HepG2 (cell line): ENCODE data around the gene NXN. TPM values are rescaled to one million over a fixed set of nuclear protein-coding genes. Genes with fewer than 3 reads are reported as not detected.

Experiments used
- BCL6 ChIP-seq: IDR thresholded peaks from 2 replicates; pipeline ENCODE4 v1.6.1; 2016; ENCODE audit warnings: missing genetic modification reagents, missing compliant biosample characterization
- MEIS1 ChIP-seq: sonication (generic); formaldehyde crosslinking; IDR thresholded peaks from 2 replicates; pipeline ENCODE4 v1.9.0; 2021; ENCODE audit warnings: mild to moderate bottlenecking, missing genetic modification reagents, moderate library complexity, borderline replicate concordance
- NR2F6 ChIP-seq, 2 experiments: IDR thresholded peaks; 2 replicates each; pipeline ENCODE4 v1.6.1; 2016; ENCODE audit warnings: antibody characterized with exemption in 1 of 2, mild to moderate bottlenecking in 1 of 2
- SKI ChIP-seq: fragments of 450-650 bp; IDR thresholded peaks from one replicate; pipeline ENCODE4 v1.6.1; 2018; ENCODE audit warnings: mild to moderate bottlenecking; ENCODE audit not compliant: partially characterized antibody
- TFAP4 ChIP-seq: sonication (generic); IDR thresholded peaks from 2 replicates; pipeline ENCODE4 v1.6.1; 2016; ENCODE audit warnings: low read depth, borderline replicate concordance
- YY1 ChIP-seq: IDR thresholded peaks from 2 replicates; pipeline ENCODE4 v1.6.1; 2011; ENCODE audit warnings: low read length, low read depth, moderate library complexity, mild to moderate bottlenecking; ENCODE audit not compliant: insufficient read depth, insufficient replicate concordance
- ZNF317 ChIP-seq: sonication (generic); formaldehyde crosslinking; IDR thresholded peaks from 2 replicates; pipeline ENCODE4 v1.5.0; 2020; ENCODE audit warnings: mild to moderate bottlenecking, missing genetic modification reagents
- ZNF318 ChIP-seq: sonication (generic); formaldehyde crosslinking; IDR thresholded peaks from 2 replicates; pipeline ENCODE4 v1.4.0; 2020; ENCODE audit warnings: mild to moderate bottlenecking, missing genetic modification reagents
- ZNF329 ChIP-seq: sonication (generic); formaldehyde crosslinking; IDR thresholded peaks from 2 replicates; pipeline ENCODE4 v1.9.0; 2021; ENCODE audit warnings: low read depth, mild to moderate bottlenecking, missing genetic modification reagents
- ZNF674 ChIP-seq: sonication (generic); formaldehyde crosslinking; IDR thresholded peaks from 2 replicates; pipeline ENCODE4 v1.5.0; 2020; ENCODE audit warnings: low read depth, mild to moderate bottlenecking, missing genetic modification reagents
- polyA plus RNA-seq, 8 experiments: library from polyadenylated mRNA; depleted of rRNA in 3 of 8; stranded (reverse) in 7 of 8; unstranded in 1 of 8; fragments of >200 nt; fragmentation: Illumina TruSeq in 4 of 8; extraction: Trizol in 4 of 8; gene quantifications; 2 replicates each; pipeline versions ENCODE4 v1.2.1 to v1.2.3, GENCODE V29; 2011 to 2016; ENCODE audit warnings: low read depth in 4 of 8, missing spikeins in 1 of 8, mixed read lengths in 1 of 8; ENCODE audit not compliant: insufficient read depth in 1 of 8
- total RNA-seq, 5 experiments: library from RNA; depleted of rRNA; stranded (reverse); fragments of >200 nt; fragmentation: Illumina TruSeq; extraction: Trizol; gene quantifications; 2 replicates each; pipeline ENCODE4 v1.2.3, GENCODE V29; 2016; ENCODE audit warnings: low read depth in 1 of 5

The NXN gene
- total and polyA plus RNA-seq, 2 of the 13 experiments (the other 11 are each of a cell fraction or from before 2014, with no cell fraction given) = 22.2 to 24.3 TPM

GRCh38 chr17:1000597-1001461, 21.3 kb upstream of the NXN start (continued):
- TF ChIP-seq TFAP4 = peak; percentile 30; the same call in 1 of the 2 replicates
- TF ChIP-seq ZNF317 (CRISPR knock-in tag) = peak; percentile 98
- peak; percentile 53; the same call in 1 of the 2 replicates for TF ChIP-seq BCL6 (CRISPR knock-in tag)
- TF ChIP-seq ZNF318 (CRISPR knock-in tag) = no peak
- TF ChIP-seq YY1 = no peak
- no peak for TF ChIP-seq ZNF674 (CRISPR knock-in tag)
- no peak for TF ChIP-seq ZNF329 (CRISPR knock-in tag)
- no peak for TF ChIP-seq SKI
- peak; percentile 59; the same call in 1 of the 2 replicates for TF ChIP-seq NR2F6 (IDR thresholded peaks at IDR 0.05)
- TF ChIP-seq NR2F6 (CRISPR knock-in tag; IDR thresholded peaks at IDR 0.05) = no peak
- TF ChIP-seq MEIS1 = no peak
- TF ChIP-seq, all 625 proteins: peak for 9
